Stomach (tissue), 4 donors: ENCODE data around the gene ENOX1.

Experiments
- CTCF ChIP-seq, 7 experiments: fragments of 450-650 bp in 4 of 7; fragments of 200-600 bp in 3 of 7; sonication (generic) in 3 of 7; IDR thresholded peaks; one replicate each; pipeline ENCODE4 v1.5.1; 2016 to 2019; ENCODE audit warnings: antibody characterized with exemption in 7 of 7, control low read depth in 2 of 7, mild to moderate bottlenecking in 1 of 7
- POLR2AphosphoS5 ChIP-seq, 3 donors: sonication (generic); formaldehyde crosslinking; IDR thresholded peaks; one replicate each; pipeline ENCODE4 v1.6.1; 2016; ENCODE audit warnings: antibody characterized with exemption in 3 of 3

GRCh38 chr13:43808676-43809075 is 21.9 kb upstream of the ENOX1 start:
- TF ChIP-seq POLR2AphosphoS5 (IDR thresholded peaks at IDR 0.05) (no peak), CTCF (IDR thresholded peaks at IDR 0.05) (no peak)
